Stimulated activated CD4-positive, alpha-beta T cell treated with anti-CD3 and anti-CD28 coated beads, Interleukin-2, amount 100 ng/mL, for 4 hours (primary cell): ENCODE measurements around the gene ENPP7.

ENCODE experiments used
- DNase-seq: peaks from one replicate; pipeline ENCODE4 v3.0.0-alpha.2; 2020; ENCODE audit warnings: low read depth

The ENPP7 gene

GRCh38 chr17:79704691-79705090 is 26.1 kb upstream of the ENPP7 start:
- no peak for DNase-seq

GRCh38 chr17:79705674-79706073 is 25.1 kb upstream of the ENPP7 start:
- no peak for DNase-seq

GRCh38 chr17:79706931-79707850 is 23.6 kb upstream of the ENPP7 start:
- DNase-seq = no peak

- peak; percentile 29 for DNase-seq
Observed at GRCh38 chr17:79707931-79708891, 22.5 kb upstream of the ENPP7 start.

GRCh38 chr17:79711715-79712305 is 18.9 kb upstream of the ENPP7 start:
- no peak for DNase-seq

GRCh38 chr17:79713391-79713790 is 17.4 kb upstream of the ENPP7 start:
- no peak for DNase-seq

GRCh38 chr17:79714176-79715097 is 16.3 kb upstream of the ENPP7 start:
- no peak for DNase-seq

GRCh38 chr17:79715098-79715942 is 15.4 kb upstream of the ENPP7 start:
- DNase-seq = no peak

- DNase-seq = no peak
Observed at GRCh38 chr17:79715943-79716797, 14.6 kb upstream of the ENPP7 start.

- no peak for DNase-seq
Observed at GRCh38 chr17:79720705-79721292, 9.9 kb upstream of the ENPP7 start.

- DNase-seq = no peak
Observed at GRCh38 chr17:79721993-79722671, 8.6 kb upstream of the ENPP7 start.

GRCh38 chr17:79722787-79723186 is 8.0 kb upstream of the ENPP7 start:
- DNase-seq = no peak

- DNase-seq = peak; percentile 78
Observed at GRCh38 chr17:79728169-79728907, 2.4 kb upstream of the ENPP7 start.

GRCh38 chr17:79728908-79729471 is 1.8 kb upstream of the ENPP7 start:
- DNase-seq = no peak

- no peak for DNase-seq
Observed at GRCh38 chr17:79729761-79730160, 982 bp upstream of the ENPP7 start.

- DNase-seq = no peak
Observed at GRCh38 chr17:79730437-79730768, 340 bp upstream of the ENPP7 start.

GRCh38 chr17:79732254-79732653 is 1.5 kb downstream of the ENPP7 start:
- no peak for DNase-seq
